Body of pancreas (tissue), 4 donors: ENCODE measurements around the gene NT5C. TPM values are rescaled to one million over a fixed set of nuclear protein-coding genes. Genes with fewer than 3 reads are reported as not detected.
A peak's percentile ranks its signal among the peaks of the same experiment; 100 is the strongest.

Source experiments
- ATAC-seq: fragments of 150-250 bp; one replicate; pipeline ENCODE4 v1.9.1; 2016
- DNase-seq, 4 donors: peaks; one replicate each; pipeline ENCODE4 v3.0.0-alpha.2; 2019
- H3K27ac ChIP-seq, 4 donors: fragments of 200-600 bp; sonication (generic); 1 replicate in 3 of 4; 2 replicates in 1 of 4; pipeline versions ENCODE4 v1.5.1 to v1.6.1; 2016 to 2019; ENCODE audit warnings: mild to moderate bottlenecking in 1 of 4, mixed read lengths in 1 of 4, moderate library complexity in 1 of 4
- H3K27me3 ChIP-seq, 2 donors: fragments of 200-600 bp; sonication (generic); one replicate each; pipeline ENCODE4 v1.6.0; 2016; ENCODE audit warnings: mild to moderate bottlenecking in 1 of 2
- H3K36me3 ChIP-seq, 2 donors: fragments of 200-600 bp; sonication (generic); replicated peaks in 1 of 2; 2 replicates each; pipeline ENCODE4 v1.5.1; 2016; ENCODE audit warnings: low read depth in 2 of 2; ENCODE audit not compliant: insufficient read depth in 1 of 2
- H3K4me1 ChIP-seq: fragments of 200-600 bp; sonication (generic); one replicate; pipeline ENCODE4 v1.6.0; 2016
- H3K4me3 ChIP-seq, 2 donors: fragments of 200-600 bp; sonication (generic); 1 replicate in 1 of 2; 2 replicates in 1 of 2; pipeline ENCODE4 v1.5.1; 2016 to 2019
- H3K9me3 ChIP-seq, 3 donors: fragments of 200-600 bp; sonication (generic); 1 replicate in 2 of 3; 2 replicates in 1 of 3; pipeline ENCODE4 v1.5.1; 2016
- CTCF ChIP-seq, 7 experiments: fragments of 450-650 bp in 4 of 7; fragments of 200-600 bp in 3 of 7; sonication (generic) in 3 of 7; IDR thresholded peaks; one replicate each; pipeline ENCODE4 v1.5.1; 2016 to 2019; ENCODE audit warnings: antibody characterized with exemption in 7 of 7
- POLR2A ChIP-seq, 3 donors: fragments of 450-650 bp; IDR thresholded peaks; one replicate each; pipeline ENCODE4 v1.6.1; 2016; ENCODE audit warnings: antibody characterized with exemption in 3 of 3, mild to moderate bottlenecking in 2 of 3
- WGBS, 2 donors: methylation state at CpG; one replicate each; pipeline ENCODE4 v1.1.5; 2017; 5-methylcytosine and 5-hydroxymethylcytosine counted together
- intact Hi-C: fragments of 100-400 bp; cut with DNase I; formaldehyde crosslinking; loops from one replicate; pipeline ENCODE4 v1.15.1; 2023
- total RNA-seq, 2 donors: library from RNA; depleted of rRNA; stranded (reverse); fragments of >200 nt; gene quantifications; one replicate each; pipeline ENCODE4 v1.1.0, GENCODE V29; 2016

Gene NT5C
- total RNA-seq, 2 donors from 2014 or later, result 69.9 to 71.3 TPM

GRCh38 chr17:75108193-75108592 is 23.3 kb downstream of the NT5C start:
- Histone ChIP-seq H3K4me1 (peaks cover 33% of the 10 kb centered on the region), H3K9me3 (no peaks in the 10 kb centered on the region), H3K4me3 (no peak overlapping the region), H3K27me3 (no peaks in the 10 kb centered on the region), H3K27ac (no peak overlapping the region), H3K36me3 (no peaks in the 10 kb centered on the region)
- 89% methylated on average over 2 of the region's 2 CpGs; no CpG with 5 or more reads in 1 of the 2 donors for WGBS, 2 donors
- no peak for TF ChIP-seq POLR2A (IDR thresholded peaks at IDR 0.05)
- no peak for TF ChIP-seq CTCF (IDR thresholded peaks at IDR 0.05)
- no peak for DNase-seq
- intact Hi-C loops, result no loop called here
- ATAC-seq, result no peak

- peak overlapping the region in 2 of 4 donors; percentile 3 to 10 for H3K27ac ChIP-seq
- 30 to 44% methylated on average over 13 to 20 of the region's 20 CpGs for WGBS, 2 donors
- H3K4me1 ChIP-seq, result peaks cover 23% of the 10 kb centered on the region
- intact Hi-C loops, result no loop called here
- H3K36me3 ChIP-seq, result no peaks in the 10 kb centered on the region
- H3K27me3 ChIP-seq, result no peaks in the 10 kb centered on the region
- TF ChIP-seq CTCF (IDR thresholded peaks at IDR 0.05), result peak; percentile 73 to 87 (median 77)
- TF ChIP-seq POLR2A (IDR thresholded peaks at IDR 0.05), result no peak
- H3K4me3 ChIP-seq, result no peak overlapping the region
- no peaks in the 10 kb centered on the region for H3K9me3 ChIP-seq
- peak; percentile 71 to 76 (median 73) for DNase-seq
- ATAC-seq, result peak; percentile 68
Measured at GRCh38 chr17:75105126-75106080, 26.1 kb downstream of the NT5C start.

GRCh38 chr17:75103601-75104554 is 27.7 kb downstream of the NT5C start:
- Histone ChIP-seq H3K27me3 (no peaks in the 10 kb centered on the region), H3K4me3 (no peak overlapping the region), H3K36me3 (no peaks in the 10 kb centered on the region), H3K9me3 (no peaks in the 10 kb centered on the region), H3K27ac (no peak overlapping the region), H3K4me1 (peaks cover 15% of the 10 kb centered on the region)
- intact Hi-C loops, result no loop called here
- TF ChIP-seq POLR2A (IDR thresholded peaks at IDR 0.05) (no peak), CTCF (IDR thresholded peaks at IDR 0.05) (no peak)
- WGBS, 2 donors, result 76 to 86% methylated on average over 12 to 14 of the region's 14 CpGs
- DNase-seq (no peak), ATAC-seq (no peak)

GRCh38 chr17:75102385-75102821 is 29.1 kb downstream of the NT5C start:
- no peak overlapping the region for H3K27ac ChIP-seq
- H3K36me3 ChIP-seq, result no peaks in the 10 kb centered on the region
- no peak for DNase-seq
- ATAC-seq, result no peak
- TF ChIP-seq POLR2A (IDR thresholded peaks at IDR 0.05), result no peak
- no peak for TF ChIP-seq CTCF (IDR thresholded peaks at IDR 0.05)
- H3K4me3 ChIP-seq, result no peak overlapping the region
- H3K27me3 ChIP-seq, result no peaks in the 10 kb centered on the region
- H3K4me1 ChIP-seq, result peaks cover 14% of the 10 kb centered on the region
- no peaks in the 10 kb centered on the region for H3K9me3 ChIP-seq
- WGBS, 2 donors, result 52 to 67% methylated on average over 12 of the region's 12 CpGs
- intact Hi-C loops, result no loop called here
